HG02981 (cell line): ENCODE data around the gene CCNB1.
"Not testable (repeated sequence)": the region's sequence is repeated elsewhere in the genome, so short reads cannot be mapped to it uniquely, and the experiment has no call there.

Experiments used
- ATAC-seq: cut with Tn5 transposase; IDR thresholded peaks from one replicate; pipeline ENCODE4 v1.9.1; 2021; ENCODE audit warnings: mild to moderate bottlenecking, moderate library complexity; ENCODE audit not compliant: unreplicated experiment

The CCNB1 gene

GRCh38 chr5:69181659-69182293 lies 14.8 kb downstream of the CCNB1 start:
- ATAC-seq: not testable (repeated sequence)

- ATAC-seq: no peak
Observed at GRCh38 chr5:69184621-69185020, 17.7 kb downstream of the CCNB1 start.

- ATAC-seq: no peak
Observed at GRCh38 chr5:69187342-69187741, 20.4 kb downstream of the CCNB1 start.

- no peak for ATAC-seq
Observed at GRCh38 chr5:69188811-69189161, 21.8 kb downstream of the CCNB1 start.

GRCh38 chr5:69189162-69190086 lies 22.5 kb downstream of the CCNB1 start, which contains the start of gene CENPH:
Gene CENPH (plus strand): TSS chr5:69189583. CDS start chr5:69189635, 52 bp downstream.
- ATAC-seq: peak; percentile 91

- no peak for ATAC-seq
Observed at GRCh38 chr5:69202497-69202896, 35.5 kb downstream of the CCNB1 start.

- no peak for ATAC-seq
Observed at GRCh38 chr5:69206528-69207190, 39.7 kb downstream of the CCNB1 start.

GRCh38 chr5:69209602-69210001 lies 42.7 kb downstream of the CCNB1 start:
- ATAC-seq: no peak

- ATAC-seq: no peak
Observed at GRCh38 chr5:69211200-69211599, 44.2 kb downstream of the CCNB1 start.

- no peak for ATAC-seq
Observed at GRCh38 chr5:69212022-69212421, 45.1 kb downstream of the CCNB1 start.

GRCh38 chr5:69213513-69214215 lies 46.7 kb downstream of the CCNB1 start:
- no peak for ATAC-seq

- ATAC-seq: no peak
Observed at GRCh38 chr5:69217151-69217511, 50.2 kb downstream of the CCNB1 start.

GRCh38 chr5:69217548-69218526 lies 50.9 kb downstream of the CCNB1 start:
- peak; percentile 89 for ATAC-seq

GRCh38 chr5:69219939-69220338 lies 53.0 kb downstream of the CCNB1 start:
- ATAC-seq: no peak

GRCh38 chr5:69220371-69220770 lies 53.4 kb downstream of the CCNB1 start:
- not testable (repeated sequence) for ATAC-seq

GRCh38 chr5:69220833-69221232 lies 53.9 kb downstream of the CCNB1 start:
- not testable (repeated sequence) for ATAC-seq

- no peak for ATAC-seq
Observed at GRCh38 chr5:69224520-69224919, 57.6 kb downstream of the CCNB1 start.

GRCh38 chr5:69225860-69226259 lies 58.9 kb downstream of the CCNB1 start:
- no peak for ATAC-seq
